Measurements from ENCODE around the gene PHF14. TPM values are rescaled to one million over a fixed set of nuclear protein-coding genes. Genes with fewer than 3 reads are reported as not detected.

The PHF14 gene
- total and polyA plus RNA-seq, 2 donors (not counting 3 experiments of a cell fraction or from before 2014, with no cell fraction given) = 8.8 to 43.4 TPM

- Histone ChIP-seq H3K4me3 (replicated peaks in 1 of 3; ENCODE audit: insufficient read depth in 1 of 3, low read depth in 1 of 3, low read length in 3 of 3) (no peak overlapping the region), H3K79me2 (ENCODE audit: control insufficient read depth, insufficient read depth, low read length) (peaks cover 30% of the 10 kb centered on the region), H3K4me2 (ENCODE audit: insufficient read depth, low read length) (no peak overlapping the region), H3K9me1 (replicated peaks; ENCODE audit: control insufficient read depth, extremely low read depth, insufficient read depth, low read length) (no peaks in the 10 kb centered on the region), H3K27ac (ENCODE audit: insufficient read depth, low read depth, low read length) (no peak overlapping the region), H3K4me1 (ENCODE audit: control insufficient read depth, extremely low read depth, insufficient read depth, low read length) (no peaks in the 10 kb centered on the region), H3K9me3 (replicated peaks; ENCODE audit: control insufficient read depth, insufficient read depth, low read length) (no peaks in the 10 kb centered on the region), H3K9ac (replicated peaks; ENCODE audit: extremely low read depth, insufficient read depth, low read length) (no peak overlapping the region), H4K20me1 (replicated peaks; ENCODE audit: control insufficient read depth, extremely low read depth, insufficient read depth, low read length) (no peaks in the 10 kb centered on the region), H3K36me3 (ENCODE audit: control insufficient read depth in 2 of 2, extremely low read depth in 1 of 2, insufficient read depth in 2 of 2, low read length in 2 of 2) (peaks cover 0 to 1% of the 10 kb centered on the region in 2 experiments), H2AFZ (ENCODE audit: low read depth, low read length) (no peak overlapping the region), H3K27me3 (ENCODE audit: control insufficient read depth in 2 of 2, insufficient read depth in 2 of 2, low read length in 2 of 2) (no peaks in the 10 kb centered on the region)
- CTCF ChIA-PET = no interaction called here
- no TSS peak for BruUV-seq (replicated peaks)
- dilution Hi-C loops (cut with MboI; ENCODE audit: extremely low pct_ligation_motif_present, low sequenced_read_pairs) = no loop called here
- TF ChIP-seq JUN (IDR thresholded peaks at IDR 0.05; ENCODE audit: borderline replicate concordance, insufficient read depth, insufficient read length, low read depth) = no peak
- POLR2A ChIA-PET = no interaction called here
- no peak for FAIRE-seq
- no peak for DNase-seq (ENCODE audit: low read depth, low spot score)
- intact Hi-C loops (cut with micrococcal nuclease) = no loop called here
These were observed 31.5 kb downstream of the PHF14 start for GRCh38 chr7:11005202-11005601.

- POLR2A ChIA-PET = no interaction called here
- CTCF ChIA-PET = no interaction called here
- Histone ChIP-seq H3K27ac (ENCODE audit: insufficient read depth, low read depth, low read length) (no peak overlapping the region), H3K4me2 (ENCODE audit: insufficient read depth, low read length) (no peak overlapping the region), H3K9me3 (replicated peaks; ENCODE audit: control insufficient read depth, insufficient read depth, low read length) (no peaks in the 10 kb centered on the region), H3K9me1 (replicated peaks; ENCODE audit: control insufficient read depth, extremely low read depth, insufficient read depth, low read length) (no peaks in the 10 kb centered on the region), H3K79me2 (ENCODE audit: control insufficient read depth, insufficient read depth, low read length) (peaks cover 26% of the 10 kb centered on the region), H3K36me3 (ENCODE audit: control insufficient read depth in 2 of 2, extremely low read depth in 1 of 2, insufficient read depth in 2 of 2, low read length in 2 of 2) (peaks cover 0 to 1% of the 10 kb centered on the region in 2 experiments), H3K9ac (replicated peaks; ENCODE audit: extremely low read depth, insufficient read depth, low read length) (no peak overlapping the region), H2AFZ (ENCODE audit: low read depth, low read length) (no peak overlapping the region), H4K20me1 (replicated peaks; ENCODE audit: control insufficient read depth, extremely low read depth, insufficient read depth, low read length) (no peaks in the 10 kb centered on the region), H3K4me1 (ENCODE audit: control insufficient read depth, extremely low read depth, insufficient read depth, low read length) (no peaks in the 10 kb centered on the region), H3K27me3 (ENCODE audit: control insufficient read depth in 2 of 2, insufficient read depth in 2 of 2, low read length in 2 of 2) (no peaks in the 10 kb centered on the region), H3K4me3 (replicated peaks in 1 of 3; ENCODE audit: insufficient read depth in 1 of 3, low read depth in 1 of 3, low read length in 3 of 3) (no peak overlapping the region)
- dilution Hi-C loops (cut with MboI; ENCODE audit: extremely low pct_ligation_motif_present, low sequenced_read_pairs) (no loop called here), intact Hi-C loops (cut with micrococcal nuclease) (no loop called here)
- no TSS peak for BruUV-seq (replicated peaks)
- no peak for TF ChIP-seq GATA2 (IDR thresholded peaks at IDR 0.05; ENCODE audit: insufficient read depth, insufficient read length, low read depth, low read length)
- TF ChIP-seq MAX (IDR thresholded peaks at IDR 0.05; ENCODE audit: insufficient read depth, insufficient read length) = no peak
- TF ChIP-seq FOS (IDR thresholded peaks at IDR 0.05; ENCODE audit: borderline replicate concordance, insufficient read depth, low read length) = no peak
- no peak for TF ChIP-seq JUN (IDR thresholded peaks at IDR 0.05; ENCODE audit: borderline replicate concordance, insufficient read depth, insufficient read length, low read depth)
- DNase-seq (ENCODE audit: low read depth, low spot score) (no peak), FAIRE-seq (no peak)
These were observed 32.6 kb downstream of the PHF14 start for GRCh38 chr7:11006291-11006690.
